DND-41 (cell line): Measurements from ENCODE around the gene MEGF11.

Experiments used
- EZH2 ChIP-seq: IDR thresholded peaks from 3 replicates; pipeline ENCODE4 v1.6.1; 2012; ENCODE audit warnings: borderline replicate concordance, low read depth, mild to moderate bottlenecking, moderate library complexity, low read length, inconsistent platforms; ENCODE audit not compliant: severe bottlenecking
- TF ChIP-seq, protein P1 (sequence below): IDR thresholded peaks from 2 replicates; pipeline ENCODE4 v1.5.1; 2012; ENCODE audit warnings: borderline replicate concordance, low read length, moderate library complexity, mild to moderate bottlenecking; ENCODE audit not compliant: poor library complexity, severe bottlenecking; ENCODE audit errors: extremely low read depth

DNA sequence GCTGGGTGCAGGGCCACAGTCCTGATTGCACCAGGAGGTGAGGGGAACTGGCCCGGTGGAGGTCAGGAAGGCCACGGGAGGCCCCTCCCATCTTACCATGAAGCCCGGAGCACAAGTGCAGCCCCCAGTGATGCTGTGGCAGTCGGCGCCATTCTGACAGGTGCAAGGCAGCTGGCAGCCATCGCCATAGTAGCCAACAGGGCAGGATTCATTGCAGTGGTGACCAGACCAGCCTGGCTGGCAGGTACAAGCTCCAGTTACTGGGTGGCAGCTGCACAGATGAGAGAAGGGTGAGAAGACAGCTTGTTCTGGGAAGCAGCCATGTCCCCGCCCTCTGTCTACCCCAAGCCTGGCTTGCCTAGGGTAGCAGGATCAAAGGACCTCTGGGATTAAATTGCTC is 296.1 kb downstream of the MEGF11 start:
- TF ChIP-seq, protein P1, sequence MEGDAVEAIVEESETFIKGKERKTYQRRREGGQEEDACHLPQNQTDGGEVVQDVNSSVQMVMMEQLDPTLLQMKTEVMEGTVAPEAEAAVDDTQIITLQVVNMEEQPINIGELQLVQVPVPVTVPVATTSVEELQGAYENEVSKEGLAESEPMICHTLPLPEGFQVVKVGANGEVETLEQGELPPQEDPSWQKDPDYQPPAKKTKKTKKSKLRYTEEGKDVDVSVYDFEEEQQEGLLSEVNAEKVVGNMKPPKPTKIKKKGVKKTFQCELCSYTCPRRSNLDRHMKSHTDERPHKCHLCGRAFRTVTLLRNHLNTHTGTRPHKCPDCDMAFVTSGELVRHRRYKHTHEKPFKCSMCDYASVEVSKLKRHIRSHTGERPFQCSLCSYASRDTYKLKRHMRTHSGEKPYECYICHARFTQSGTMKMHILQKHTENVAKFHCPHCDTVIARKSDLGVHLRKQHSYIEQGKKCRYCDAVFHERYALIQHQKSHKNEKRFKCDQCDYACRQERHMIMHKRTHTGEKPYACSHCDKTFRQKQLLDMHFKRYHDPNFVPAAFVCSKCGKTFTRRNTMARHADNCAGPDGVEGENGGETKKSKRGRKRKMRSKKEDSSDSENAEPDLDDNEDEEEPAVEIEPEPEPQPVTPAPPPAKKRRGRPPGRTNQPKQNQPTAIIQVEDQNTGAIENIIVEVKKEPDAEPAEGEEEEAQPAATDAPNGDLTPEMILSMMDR = no peak
- TF ChIP-seq EZH2 = no peak
